Gastrocnemius medialis (tissue), 4 donors: ENCODE data around the gene ST6GALNAC2. TPM values are rescaled to one million over a fixed set of nuclear protein-coding genes. Genes with fewer than 3 reads are reported as not detected.
"Not testable (repeated sequence)": the region's sequence is repeated elsewhere in the genome, so short reads cannot be mapped to it uniquely, and the experiment has no call there.

Experiments used
- ATAC-seq, 2 donors: fragments of 150-250 bp; one replicate each; pipeline ENCODE4 v1.9.1; 2016
- DNase-seq, 2 donors: peaks; one replicate each; pipeline ENCODE4 v3.0.0-alpha.2; 2019
- H3K27ac ChIP-seq, 4 donors: fragments of 200-600 bp; sonication (generic); 1 replicate in 1 of 4; 2 replicates in 3 of 4; pipeline ENCODE4 v1.5.1; 2016 to 2018; ENCODE audit warnings: mild to moderate bottlenecking in 2 of 4, moderate library complexity in 1 of 4
- H3K27me3 ChIP-seq, 3 donors: fragments of 200-600 bp; sonication (generic) in 2 of 3; 1 replicate in 1 of 3; 2 replicates in 2 of 3; pipeline versions ENCODE4 v1.5.1 to v1.6.0; 2016 to 2019; ENCODE audit warnings: mild to moderate bottlenecking in 1 of 3, moderate library complexity in 1 of 3
- H3K36me3 ChIP-seq, 2 donors: fragments of 200-600 bp; sonication (generic) in 1 of 2; one replicate each; pipeline ENCODE4 v1.5.1; 2017 to 2018
- H3K4me1 ChIP-seq, 2 donors: fragments of 200-600 bp; sonication (generic) in 1 of 2; one replicate each; pipeline ENCODE4 v1.5.1; 2016 to 2017; ENCODE audit warnings: mild to moderate bottlenecking in 2 of 2
- H3K4me3 ChIP-seq, 4 donors: fragments of 200-600 bp; sonication (generic) in 3 of 4; 1 replicate in 1 of 4; 2 replicates in 3 of 4; pipeline ENCODE4 v1.5.1; 2016 to 2019; ENCODE audit warnings: mild to moderate bottlenecking in 2 of 4
- H3K9me3 ChIP-seq, 3 donors: fragments of 200-600 bp; sonication (generic) in 2 of 3; 1 replicate in 1 of 3; 2 replicates in 2 of 3; pipeline ENCODE4 v1.5.1; 2016 to 2019
- CTCF ChIP-seq, 5 experiments: fragments of 450-650 bp in 3 of 5; fragments of 200-600 bp in 2 of 5; sonication (generic) in 2 of 5; IDR thresholded peaks in 4 of 5; conservative IDR thresholded peaks in 1 of 5; 1 replicate in 4 of 5; 2 replicates in 1 of 5; pipeline ENCODE4 v1.5.1; 2016 to 2019; ENCODE audit warnings: antibody characterized with exemption in 5 of 5, mild to moderate bottlenecking in 3 of 5, moderate library complexity in 3 of 5
- POLR2A ChIP-seq, 2 donors: fragments of 450-650 bp; IDR thresholded peaks; one replicate each; pipeline ENCODE4 v1.6.1; 2017; ENCODE audit warnings: antibody characterized with exemption in 2 of 2, mild to moderate bottlenecking in 2 of 2, moderate library complexity in 2 of 2
- in situ Hi-C, 4 donors: fragments of 200-750 bp; cut with MboI; loops; one replicate each; pipeline versions ENCODE4 v1.15.0 to v1.8.0; 2017; ENCODE audit warnings: low sequenced_read_pairs in 4 of 4
- intact Hi-C: fragments of 100-400 bp; cut with DNase I; formaldehyde crosslinking; loops from one replicate; pipeline ENCODE4 v1.15.1; 2023; ENCODE audit warnings: low total_unique reads
- total RNA-seq, 4 donors: library from RNA; depleted of rRNA; stranded (reverse); fragments of >200 nt; gene quantifications; one replicate each; pipeline versions ENCODE4 v1.1.0 to v1.2.3, GENCODE V29; 2016

The ST6GALNAC2 gene
- total RNA-seq, 4 donors from 2014 or later, result 13.6 to 31.1 (median 27.4) TPM

- no peak overlapping the region for H3K27ac ChIP-seq
- no peak for TF ChIP-seq POLR2A (IDR thresholded peaks at IDR 0.05)
- no peak for TF ChIP-seq CTCF (IDR thresholded peaks at IDR 0.05 in 4 of 5, conservative IDR thresholded peaks at IDR 0.05 in 1 of 5)
- DNase-seq (no peak), ATAC-seq (no peak)
- H3K27me3 ChIP-seq, result no peaks in the 10 kb centered on the region
- no peak overlapping the region for H3K4me3 ChIP-seq
- intact Hi-C loops (no loop called here), in situ Hi-C loops (no loop called here)
- H3K36me3 ChIP-seq, result no peaks in the 10 kb centered on the region
- H3K9me3 ChIP-seq, result no peaks in the 10 kb centered on the region
- H3K4me1 ChIP-seq, result no peaks in the 10 kb centered on the region
Measured at GRCh38 chr17:76612977-76613851, 27.6 kb upstream of the ST6GALNAC2 start.

GRCh38 chr17:76612465-76612864, 26.8 kb upstream of the ST6GALNAC2 start:
- intact Hi-C loops, result no loop called here
- no peaks in the 10 kb centered on the region for H3K9me3 ChIP-seq
- no peak overlapping the region for H3K27ac ChIP-seq
- ATAC-seq (no peak), DNase-seq (no peak)
- in situ Hi-C loops, result no loop called here
- H3K36me3 ChIP-seq, result no peaks in the 10 kb centered on the region
- H3K4me1 ChIP-seq, result no peaks in the 10 kb centered on the region
- TF ChIP-seq POLR2A (IDR thresholded peaks at IDR 0.05) (no peak), CTCF (IDR thresholded peaks at IDR 0.05 in 4 of 5, conservative IDR thresholded peaks at IDR 0.05 in 1 of 5) (no peak)
- H3K27me3 ChIP-seq, result no peaks in the 10 kb centered on the region
- H3K4me3 ChIP-seq, result no peak overlapping the region

GRCh38 chr17:76611758-76612157, 26.1 kb upstream of the ST6GALNAC2 start:
- in situ Hi-C loops, result no loop called here
- H3K4me3 ChIP-seq, result no peak overlapping the region
- no peak for TF ChIP-seq POLR2A (IDR thresholded peaks at IDR 0.05)
- no peak for TF ChIP-seq CTCF (IDR thresholded peaks at IDR 0.05 in 4 of 5, conservative IDR thresholded peaks at IDR 0.05 in 1 of 5)
- intact Hi-C loops, result no loop called here
- ATAC-seq (no peak), DNase-seq (no peak)
- no peaks in the 10 kb centered on the region for H3K36me3 ChIP-seq
- no peaks in the 10 kb centered on the region for H3K9me3 ChIP-seq
- H3K27ac ChIP-seq, result no peak overlapping the region
- H3K27me3 ChIP-seq, result no peaks in the 10 kb centered on the region
- H3K4me1 ChIP-seq, result no peaks in the 10 kb centered on the region

- ATAC-seq, H3K36me3 ChIP-seq, intact Hi-C loops, H3K4me1 ChIP-seq, H3K27ac ChIP-seq, in situ Hi-C loops, H3K9me3 ChIP-seq, DNase-seq, H3K27me3 ChIP-seq, H3K4me3 ChIP-seq: not testable (repeated sequence)
Measured at GRCh38 chr17:76611080-76611749, 25.6 kb upstream of the ST6GALNAC2 start.

GRCh38 chr17:76606685-76607084, 21.0 kb upstream of the ST6GALNAC2 start:
- H3K36me3 ChIP-seq, H3K27ac ChIP-seq, H3K9me3 ChIP-seq, H3K4me1 ChIP-seq, ATAC-seq, H3K27me3 ChIP-seq, DNase-seq, H3K4me3 ChIP-seq, in situ Hi-C loops, intact Hi-C loops: not testable (repeated sequence)
